Hepatocyte (in vitro differentiated cells): ENCODE results near the gene PDE7B. TPM values are rescaled to one million over a fixed set of nuclear protein-coding genes. Genes with fewer than 3 reads are reported as not detected.

ENCODE experiments used
- DNase-seq: peaks from one replicate; pipeline ENCODE4 v3.0.0-alpha.2; 2016; ENCODE audit warnings: low spot score
- H2AFZ ChIP-seq: fragments of 200-600 bp; sonication (generic); 2 replicates; pipeline ENCODE4 v1.6.0; 2016; ENCODE audit warnings: antibody characterized with exemption, mild to moderate bottlenecking
- H3K27ac ChIP-seq: fragments of 200-600 bp; sonication (generic); 2 replicates; pipeline ENCODE4 v1.5.1; 2016; ENCODE audit warnings: mild to moderate bottlenecking
- H3K27me3 ChIP-seq: fragments of 200-600 bp; sonication (generic); 2 replicates; pipeline ENCODE4 v1.6.1; 2016
- H3K36me3 ChIP-seq: fragments of 200-600 bp; sonication (generic); replicated peaks from 2 replicates; pipeline ENCODE4 v1.5.1; 2016; ENCODE audit warnings: low read depth; ENCODE audit not compliant: insufficient read depth
- H3K4me1 ChIP-seq: fragments of 200-600 bp; sonication (generic); 2 replicates; pipeline ENCODE4 v1.5.1; 2016; ENCODE audit warnings: mild to moderate bottlenecking, moderate library complexity; ENCODE audit not compliant: insufficient read depth
- H3K4me2 ChIP-seq: fragments of 200-600 bp; sonication (generic); 2 replicates; pipeline ENCODE4 v1.6.0; 2016
- H3K4me3 ChIP-seq: fragments of 200-600 bp; sonication (generic); 2 replicates; pipeline ENCODE4 v1.5.1; 2016; ENCODE audit warnings: mild to moderate bottlenecking
- H3K79me2 ChIP-seq: fragments of 200-600 bp; sonication (generic); 2 replicates; pipeline ENCODE4 v1.6.0; 2017; ENCODE audit warnings: mild to moderate bottlenecking
- H3K9me2 ChIP-seq: fragments of 200-600 bp; sonication (generic); replicated peaks from 2 replicates; pipeline ENCODE4 v1.6.0; 2017; ENCODE audit warnings: mild to moderate bottlenecking; ENCODE audit not compliant: insufficient read depth
- H3K9me3 ChIP-seq: fragments of 200-600 bp; sonication (generic); 2 replicates; pipeline ENCODE4 v1.5.1; 2016; ENCODE audit warnings: low read depth, mild to moderate bottlenecking
- H4K20me1 ChIP-seq: fragments of 200-600 bp; sonication (generic); 2 replicates; pipeline ENCODE4 v1.6.0; 2016; ENCODE audit warnings: mild to moderate bottlenecking; ENCODE audit not compliant: insufficient read depth, poor library complexity, severe bottlenecking
- CTCF ChIP-seq: fragments of 200-600 bp; sonication (generic); IDR thresholded peaks from 2 replicates; pipeline ENCODE4 v1.5.1; 2016; ENCODE audit warnings: antibody characterized with exemption, mild to moderate bottlenecking; ENCODE audit not compliant: poor library complexity
- EZH2 ChIP-seq: fragments of 200-600 bp; sonication (generic); IDR thresholded peaks from 2 replicates; pipeline ENCODE4 v1.6.1; 2016; ENCODE audit warnings: antibody characterized with exemption, mild to moderate bottlenecking, borderline replicate concordance
- EZH2phosphoT487 ChIP-seq: fragments of 200-600 bp; sonication (generic); IDR thresholded peaks from one replicate; pipeline ENCODE4 v1.6.1; 2018; ENCODE audit warnings: antibody characterized with exemption, mild to moderate bottlenecking, low read depth, moderate library complexity; ENCODE audit not compliant: unreplicated experiment, severe bottlenecking
- WGBS: methylation state at CpG from one replicate; pipeline ENCODE4 v1.1.6; 2016; ENCODE audit warnings: low lambda C conversion rate; ENCODE audit errors: missing lambda C conversion rate; 5-methylcytosine and 5-hydroxymethylcytosine counted together
- polyA plus RNA-seq: library from polyadenylated mRNA; unstranded; fragments of >200 nt; fragmentation: Nextera tagmentation; extraction: Ambion mirVana; gene quantifications from 2 replicates; pipeline ENCODE4 v1.2.1, GENCODE V29; 2016
- total RNA-seq: library from RNA; depleted of rRNA; stranded (reverse); fragments of >200 nt; gene quantifications from 2 replicates; pipeline ENCODE4 v1.2.3, GENCODE V29; 2014

Gene PDE7B
- total and polyA plus RNA-seq, 2 experiments from 2014 or later, result 3.4 to 7.2 TPM

DNA sequence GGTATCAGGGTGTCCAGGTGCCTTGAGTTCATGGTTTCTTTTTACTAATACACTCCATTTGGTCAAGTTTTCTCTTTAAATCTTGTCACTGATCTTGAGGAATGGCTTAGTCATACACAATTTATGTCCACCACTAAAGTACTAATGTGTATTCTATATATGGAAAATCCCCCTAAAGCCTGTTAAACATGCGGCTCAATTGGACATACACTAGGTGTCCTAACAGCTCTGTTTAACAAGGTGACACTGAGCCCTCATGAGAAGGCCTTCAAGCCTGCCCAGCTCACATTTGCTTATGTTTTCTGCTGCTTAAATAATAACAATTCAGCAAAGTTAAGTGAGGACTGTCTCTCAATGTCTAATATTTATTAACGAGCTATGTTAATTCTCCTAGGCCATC, 31.5 kb downstream of the PDE7B start:
- Histone ChIP-seq H3K4me2 (no peak overlapping the region), H3K4me3 (no peak overlapping the region), H3K4me1 (no peaks in the 10 kb centered on the region), H3K27ac (no peak overlapping the region), H3K27me3 (no peaks in the 10 kb centered on the region), H3K9me3 (no peaks in the 10 kb centered on the region), H4K20me1 (no peaks in the 10 kb centered on the region), H3K79me2 (no peaks in the 10 kb centered on the region), H2AFZ (no peak overlapping the region), H3K36me3 (no peaks in the 10 kb centered on the region), H3K9me2 (no peaks in the 10 kb centered on the region)
- 68% methylated on average over 2 of the region's 2 CpGs for WGBS
- TF ChIP-seq EZH2phosphoT487 (no peak), EZH2 (no peak)
- DNase-seq, result no peak

GRCh38 chr6:135883536-135883935, 32.0 kb downstream of the PDE7B start:
- no peaks in the 10 kb centered on the region for H3K79me2 ChIP-seq
- no peak overlapping the region for H3K4me2 ChIP-seq

DNA sequence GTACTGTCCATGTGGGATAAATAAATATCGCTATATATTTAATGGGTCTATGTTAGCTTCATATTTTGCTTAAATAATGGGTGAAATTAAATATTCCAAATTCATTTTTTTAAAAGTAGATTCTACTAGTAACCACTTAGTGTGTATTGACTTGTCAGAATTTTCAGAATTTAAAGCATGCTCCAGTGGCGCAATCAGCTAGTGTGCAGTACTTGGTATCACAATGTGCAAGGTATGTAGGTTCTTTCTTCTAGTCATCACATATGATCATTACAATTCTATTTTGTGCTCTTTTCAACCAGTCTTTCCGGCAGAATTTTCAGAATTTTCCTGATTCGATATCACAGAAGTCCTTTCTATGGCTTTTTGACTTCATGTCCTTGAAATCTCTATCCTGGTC, 32.6 kb downstream of the PDE7B start:
- Histone ChIP-seq H3K9me2 (no peaks in the 10 kb centered on the region), H3K4me3 (no peak overlapping the region)
- WGBS, result 95% methylated on average over 4 of the region's 4 CpGs

More at GRCh38 chr6:135883536-135883935, 32.0 kb downstream of the PDE7B start:
- no peak overlapping the region for H3K4me3 ChIP-seq
- no peaks in the 10 kb centered on the region for H3K27me3 ChIP-seq
- no peaks in the 10 kb centered on the region for H3K9me3 ChIP-seq
- no peaks in the 10 kb centered on the region for H3K36me3 ChIP-seq
- no peaks in the 10 kb centered on the region for H3K9me2 ChIP-seq
- no peaks in the 10 kb centered on the region for H3K4me1 ChIP-seq
- WGBS, result 47% methylated on average over 2 of the region's 2 CpGs
- no peak for DNase-seq
- TF ChIP-seq EZH2, result no peak
- TF ChIP-seq CTCF, result no peak
- no peak for TF ChIP-seq EZH2phosphoT487
- no peak overlapping the region for H2AFZ ChIP-seq
- no peak overlapping the region for H3K27ac ChIP-seq
- no peaks in the 10 kb centered on the region for H4K20me1 ChIP-seq

DNA sequence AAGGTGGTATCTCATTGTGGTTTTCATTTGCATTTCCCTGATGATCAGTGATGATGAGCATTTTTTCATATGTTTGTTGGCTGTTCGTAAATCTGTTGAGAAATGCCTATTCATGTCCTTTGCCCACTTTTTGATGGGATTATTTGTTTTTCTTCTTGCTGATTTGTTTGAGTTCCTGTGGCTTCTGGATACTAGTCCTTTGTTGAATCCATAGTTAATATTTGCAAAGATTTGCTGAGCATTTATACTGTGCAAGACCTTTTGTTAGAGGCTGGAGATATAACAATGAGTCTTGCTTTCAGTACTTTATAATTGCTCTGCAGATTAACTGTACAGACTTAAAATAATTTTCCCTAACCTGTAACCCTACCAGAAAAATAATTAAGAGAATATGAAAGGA, 35.6 kb downstream of the PDE7B start:
- no peak overlapping the region for H3K4me3 ChIP-seq
- H4K20me1 ChIP-seq, result no peaks in the 10 kb centered on the region
- H3K36me3 ChIP-seq, result no peaks in the 10 kb centered on the region
- H3K4me1 ChIP-seq, result no peaks in the 10 kb centered on the region
- no peaks in the 10 kb centered on the region for H3K9me2 ChIP-seq
- DNase-seq, result no peak
- no peaks in the 10 kb centered on the region for H3K79me2 ChIP-seq
- no peak overlapping the region for H2AFZ ChIP-seq
- TF ChIP-seq EZH2 (no peak), CTCF (no peak), EZH2phosphoT487 (no peak)
- no peaks in the 10 kb centered on the region for H3K27me3 ChIP-seq
- no peak overlapping the region for H3K27ac ChIP-seq
- H3K9me3 ChIP-seq, result no peaks in the 10 kb centered on the region
- H3K4me2 ChIP-seq, result no peak overlapping the region
- 68% methylated on average over 1 of the region's 1 CpG for WGBS

More for the DNA sequence above, 32.6 kb downstream of the PDE7B start:
- H3K79me2 ChIP-seq, result no peaks in the 10 kb centered on the region
- H3K27me3 ChIP-seq, result no peaks in the 10 kb centered on the region
- no peaks in the 10 kb centered on the region for H4K20me1 ChIP-seq
- TF ChIP-seq EZH2 (no peak), CTCF (no peak), EZH2phosphoT487 (no peak)
- H2AFZ ChIP-seq, result no peak overlapping the region
- H3K9me3 ChIP-seq, result no peaks in the 10 kb centered on the region
- DNase-seq, result no peak
- H3K27ac ChIP-seq, result no peak overlapping the region
- no peaks in the 10 kb centered on the region for H3K36me3 ChIP-seq
- H3K4me2 ChIP-seq, result no peak overlapping the region
- no peaks in the 10 kb centered on the region for H3K4me1 ChIP-seq
